Type B pancreatic cell (in vitro differentiated cells): ENCODE results near the gene SNAP47. TPM values are rescaled to one million over a fixed set of nuclear protein-coding genes. Genes with fewer than 3 reads are reported as not detected.

Experiments used
- DNase-seq: peaks from one replicate; pipeline ENCODE4 v3.0.0; 2021; ENCODE audit warnings: mixed read lengths; ENCODE audit not compliant: unreplicated experiment; ENCODE audit errors: extremely low spot score
- H3K27ac Mint-ChIP-seq: 2 replicates; pipeline ENCODE4 v1.8.0; 2021; ENCODE audit warnings: mild to moderate bottlenecking, mixed read lengths
- H3K27me3 Mint-ChIP-seq: 2 replicates; pipeline ENCODE4 v1.8.0; 2021; ENCODE audit warnings: mixed read lengths
- H3K36me3 Mint-ChIP-seq: 2 replicates; pipeline ENCODE4 v1.8.0; 2021; ENCODE audit warnings: mixed read lengths
- H3K4me1 Mint-ChIP-seq: one replicate; pipeline ENCODE4 v1.8.0; 2021; ENCODE audit warnings: mixed read lengths; ENCODE audit not compliant: unreplicated experiment
- H3K4me3 Mint-ChIP-seq: 2 replicates; pipeline ENCODE4 v1.8.0; 2021; ENCODE audit warnings: mild to moderate bottlenecking, mixed read lengths
- H3K9me3 Mint-ChIP-seq: 2 replicates; pipeline ENCODE4 v1.8.0; 2021; ENCODE audit warnings: mixed read lengths
- total RNA-seq: library from RNA; stranded (reverse); gene quantifications from 2 replicates; pipeline ENCODE4 v1.2.1, GENCODE V29; 2021; ENCODE audit warnings: low replicate concordance
- TF ChIP-seq, protein P1 (sequence below): fragments of 200-600 bp; sonication (generic); conservative IDR thresholded peaks from 2 replicates; pipeline ENCODE4 v1.5.0; 2021; ENCODE audit warnings: antibody characterized with exemption, mild to moderate bottlenecking

SNAP47 gene
- total RNA-seq, 1 donor from 2014 or later, result 46.2 TPM

DNA sequence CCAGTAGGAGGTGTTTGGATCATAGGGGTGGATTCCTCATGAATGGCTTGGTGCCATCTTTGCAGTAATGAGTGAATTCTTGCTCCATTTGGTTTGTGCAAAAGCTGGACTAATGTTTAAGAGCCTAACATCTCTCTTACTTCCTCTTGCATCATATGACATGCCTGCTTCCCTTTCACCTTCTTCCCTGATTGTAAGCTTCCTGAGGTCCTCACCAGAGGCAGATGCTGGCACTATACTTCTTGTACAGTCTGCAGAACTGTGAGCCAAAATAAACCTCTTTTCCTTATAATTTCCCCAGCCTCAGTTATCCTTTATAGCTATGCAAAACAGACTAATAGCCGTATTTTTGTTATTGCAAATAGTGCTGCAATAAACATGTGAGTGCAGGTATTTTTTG, 88.3 kb downstream of the SNAP47 start:
- TF ChIP-seq, protein P1, sequence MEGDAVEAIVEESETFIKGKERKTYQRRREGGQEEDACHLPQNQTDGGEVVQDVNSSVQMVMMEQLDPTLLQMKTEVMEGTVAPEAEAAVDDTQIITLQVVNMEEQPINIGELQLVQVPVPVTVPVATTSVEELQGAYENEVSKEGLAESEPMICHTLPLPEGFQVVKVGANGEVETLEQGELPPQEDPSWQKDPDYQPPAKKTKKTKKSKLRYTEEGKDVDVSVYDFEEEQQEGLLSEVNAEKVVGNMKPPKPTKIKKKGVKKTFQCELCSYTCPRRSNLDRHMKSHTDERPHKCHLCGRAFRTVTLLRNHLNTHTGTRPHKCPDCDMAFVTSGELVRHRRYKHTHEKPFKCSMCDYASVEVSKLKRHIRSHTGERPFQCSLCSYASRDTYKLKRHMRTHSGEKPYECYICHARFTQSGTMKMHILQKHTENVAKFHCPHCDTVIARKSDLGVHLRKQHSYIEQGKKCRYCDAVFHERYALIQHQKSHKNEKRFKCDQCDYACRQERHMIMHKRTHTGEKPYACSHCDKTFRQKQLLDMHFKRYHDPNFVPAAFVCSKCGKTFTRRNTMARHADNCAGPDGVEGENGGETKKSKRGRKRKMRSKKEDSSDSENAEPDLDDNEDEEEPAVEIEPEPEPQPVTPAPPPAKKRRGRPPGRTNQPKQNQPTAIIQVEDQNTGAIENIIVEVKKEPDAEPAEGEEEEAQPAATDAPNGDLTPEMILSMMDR, result no peak
- Mint-ChIP-seq H3K27me3 (peaks cover 28% of the 10 kb centered on the region), H3K9me3 (no peaks in the 10 kb centered on the region), H3K36me3 (no peaks in the 10 kb centered on the region), H3K4me3 (no peak overlapping the region), H3K4me1 (no peaks in the 10 kb centered on the region), H3K27ac (no peak overlapping the region)
- no peak for DNase-seq

DNA sequence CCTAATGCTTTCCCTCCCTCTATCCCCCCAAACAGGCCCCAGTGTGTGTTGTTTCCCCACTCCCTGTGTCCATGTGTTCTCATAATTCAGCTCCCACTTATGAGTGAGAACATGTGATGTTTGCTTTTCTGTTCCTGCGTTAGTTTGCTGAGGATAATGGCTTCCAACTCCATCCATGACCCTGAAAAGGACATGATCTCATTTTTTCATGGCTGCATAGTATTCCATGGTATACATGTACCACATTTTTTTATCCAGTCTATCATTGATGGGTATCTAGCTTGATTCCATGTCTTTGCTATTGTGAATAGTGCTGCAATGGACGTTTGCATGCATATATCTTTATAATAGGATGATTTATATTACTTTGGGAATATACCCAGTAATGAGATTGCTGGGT, 89.0 kb downstream of the SNAP47 start:
- no peaks in the 10 kb centered on the region for H3K36me3 Mint-ChIP-seq
- DNase-seq, result no peak
- H3K9me3 Mint-ChIP-seq, result no peaks in the 10 kb centered on the region
- TF ChIP-seq, protein P1, result no peak
- H3K4me3 Mint-ChIP-seq, result no peak overlapping the region
- H3K27me3 Mint-ChIP-seq, result peaks cover 33% of the 10 kb centered on the region
- H3K27ac Mint-ChIP-seq, result no peak overlapping the region
- no peaks in the 10 kb centered on the region for H3K4me1 Mint-ChIP-seq

DNA sequence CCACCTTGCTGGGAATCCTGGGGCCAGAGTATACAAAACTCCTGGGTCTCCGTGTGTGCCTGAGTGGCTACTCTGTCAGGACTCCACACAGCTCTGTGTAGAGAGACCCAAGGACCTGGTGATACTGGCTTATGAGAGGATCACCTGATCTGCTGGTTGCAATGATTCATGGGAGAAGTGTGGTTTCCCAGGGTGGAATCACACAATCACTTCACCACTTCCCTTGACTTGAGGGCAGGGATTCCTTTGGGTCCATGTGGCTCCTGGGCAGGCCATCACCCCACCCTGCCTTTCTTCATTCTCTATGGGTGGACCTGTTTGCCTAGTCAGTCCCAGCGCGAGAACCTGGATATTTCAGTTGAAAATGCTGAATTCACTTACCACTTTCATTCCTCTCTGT, 93.6 kb downstream of the SNAP47 start:
- Mint-ChIP-seq H3K4me1 (no peaks in the 10 kb centered on the region), H3K27ac (no peak overlapping the region), H3K36me3 (no peaks in the 10 kb centered on the region), H3K9me3 (no peaks in the 10 kb centered on the region), H3K27me3 (peaks cover 34% of the 10 kb centered on the region), H3K4me3 (no peak overlapping the region)
- TF ChIP-seq, protein P1, result no peak
- DNase-seq, result no peak

Other genes starting within 250 kb of the SNAP47 start
- gene ZNF678, start 171.9 kb upstream of the SNAP47 start, total RNA-seq, result 10.7 and 21.7 TPM in 2 replicates
- gene JMJD4, start 133 bp upstream of the SNAP47 start, total RNA-seq, result 23.5 and 25.4 TPM in 2 replicates
- gene PRSS38, start 80.2 kb downstream of the SNAP47 start, total RNA-seq, result not detected in 2 replicates
- 3.0 and 4.3 TPM in 2 replicates for gene WNT9A, start 212.5 kb downstream of the SNAP47 start, total RNA-seq